ENCODE data around the gene ALG2. TPM values are rescaled to one million over a fixed set of nuclear protein-coding genes. Genes with fewer than 3 reads are reported as not detected.

Gene ALG2
- polyA plus RNA-seq, 1 of the 3 experiments (the other 2 are of a cell fraction), result 31.6 TPM

DNA sequence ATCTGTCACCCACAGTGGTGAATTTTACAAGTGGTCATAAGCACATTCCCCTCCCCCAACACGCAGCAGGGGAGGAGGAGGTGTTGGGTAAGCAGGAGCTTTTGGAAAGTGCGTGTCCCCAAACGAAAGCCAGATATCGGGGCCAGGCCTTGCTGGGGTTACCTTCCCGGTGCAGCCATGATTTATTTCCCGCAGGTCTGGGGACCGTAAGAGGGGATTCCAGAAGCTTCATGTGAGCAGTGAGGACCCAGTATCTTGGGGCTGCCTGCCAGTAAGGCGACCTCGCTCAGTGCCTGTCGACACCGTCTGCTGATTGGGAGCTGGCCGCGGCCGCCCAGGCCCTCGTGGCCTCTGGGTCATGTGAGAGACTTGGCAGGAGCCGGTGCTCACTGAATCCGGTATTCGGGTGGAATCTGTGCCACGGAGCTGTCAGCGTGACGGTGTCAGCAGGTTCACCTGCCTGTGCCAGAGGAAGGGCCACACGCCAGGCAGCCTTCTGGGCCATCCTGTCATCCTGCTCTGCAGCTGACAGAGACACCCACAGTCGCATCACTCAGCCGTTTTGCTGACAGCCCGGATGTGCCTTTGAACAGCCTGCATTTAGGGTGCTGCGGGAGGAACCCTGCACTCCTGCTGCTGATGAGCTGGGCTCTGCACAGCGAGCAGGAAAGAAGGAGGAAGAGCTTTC, 37.6 kb upstream of the ALG2 start:
- no peaks in the 10 kb centered on the region for H3K9me2 ChIP-seq
- no peaks in the 10 kb centered on the region for H3K36me3 ChIP-seq (replicated peaks in 1 of 2; ENCODE audit: control insufficient read depth in 1 of 2, insufficient read depth in 2 of 2, low read length in 1 of 2)
- no peaks in the 10 kb centered on the region for H3K79me2 ChIP-seq (ENCODE audit: insufficient read depth)
- H3K9me3 ChIP-seq, result no peaks in the 10 kb centered on the region
- WGBS (ENCODE audit: low lambda C conversion rate), result 87% methylated on average over 19 of the region's 27 CpGs
- H3K27me3 ChIP-seq (ENCODE audit: insufficient read depth), result no peaks in the 10 kb centered on the region
- ChIA-PET CTCF (interaction anchor here (0.8 to 2.4 kb wide), 4 partner anchors 28 to 411 kb away, joined by 3 to 14 read pairs (median 4); no protein-coding TSS in a partner anchor), POLR2A (no interaction called here)
- no peaks in the 10 kb centered on the region for H3F3A ChIP-seq (replicated peaks; ENCODE audit: insufficient read depth)
- H3K4me2 ChIP-seq, result no peak overlapping the region
- H3K4me1 ChIP-seq (ENCODE audit: control insufficient read depth in 1 of 2, insufficient read depth in 2 of 2, low read depth in 1 of 2, low read length in 1 of 2), result no peaks in the 10 kb centered on the region
- no peak overlapping the region for H3K4me3 ChIP-seq (ENCODE audit: low read depth in 2 of 2, low read length in 1 of 2)
- DNase-seq, result no peak
- no peak overlapping the region for H2AFZ ChIP-seq (ENCODE audit: low read depth)
- H3K9ac ChIP-seq, result no peak overlapping the region
- H3K27ac ChIP-seq (ENCODE audit: low read depth in 2 of 2, low read length in 1 of 2), result no peak overlapping the region
- no peaks in the 10 kb centered on the region for H4K20me1 ChIP-seq (ENCODE audit: insufficient read depth)
- TF ChIP-seq RFX5 (IDR thresholded peaks at IDR 0.05; ENCODE audit: low read length) (no peak), GATA2 (CRISPR knock-in tag; IDR thresholded peaks at IDR 0.05) (no peak)

DNA sequence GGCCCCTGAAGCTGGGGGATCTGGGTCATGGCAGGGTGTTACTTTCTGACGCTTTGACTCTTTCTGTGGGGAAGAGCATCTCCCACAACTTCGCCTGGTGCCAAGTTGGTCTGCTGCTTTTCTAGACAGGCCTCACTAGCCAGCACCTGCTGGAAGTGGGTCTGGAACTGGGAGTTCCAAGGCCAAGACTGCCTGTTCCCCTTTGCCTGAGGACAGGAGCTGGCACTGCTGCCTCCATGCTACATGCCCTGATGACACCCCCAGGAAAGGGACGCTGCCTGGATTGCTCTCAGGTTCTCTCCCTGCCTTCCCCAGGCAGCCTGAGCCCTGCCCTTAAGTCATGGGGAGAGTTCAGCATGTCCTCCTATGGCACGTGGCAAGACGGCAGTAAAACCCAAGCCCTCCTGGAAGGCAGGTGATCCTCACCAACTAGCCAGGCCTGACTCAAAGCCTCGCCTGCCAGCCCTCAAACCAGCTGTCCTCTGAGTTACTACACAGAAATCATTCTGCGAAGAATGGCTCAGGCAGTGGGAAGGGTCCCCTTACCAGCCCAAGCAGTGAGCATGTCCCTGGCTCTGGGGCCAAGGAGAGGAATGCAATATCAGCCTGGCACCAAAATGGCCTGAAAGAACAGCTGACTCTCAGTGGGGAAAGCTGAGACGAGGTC, 36.1 kb upstream of the ALG2 start:
- no peak overlapping the region for H3K4me3 ChIP-seq (ENCODE audit: low read depth in 2 of 2, low read length in 1 of 2)
- no peaks in the 10 kb centered on the region for H3K79me2 ChIP-seq (ENCODE audit: insufficient read depth)
- H3K4me2 ChIP-seq, result no peak overlapping the region
- no peak overlapping the region for H3K9ac ChIP-seq
- ChIA-PET POLR2A (no interaction called here), CTCF (interaction anchor here (1.4 to 1.8 kb wide), 2 partner anchors 8 to 410 kb away, joined by 3 to 6 read pairs; no protein-coding TSS in a partner anchor)
- H4K20me1 ChIP-seq (ENCODE audit: insufficient read depth), result no peaks in the 10 kb centered on the region
- H3K9me3 ChIP-seq, result no peaks in the 10 kb centered on the region
- 62% methylated on average over 6 of the region's 8 CpGs for WGBS (ENCODE audit: low lambda C conversion rate)
- no peaks in the 10 kb centered on the region for H3K9me2 ChIP-seq
- no peak overlapping the region for H2AFZ ChIP-seq (ENCODE audit: low read depth)
- DNase-seq, result no peak
- no peak overlapping the region for H3K27ac ChIP-seq (ENCODE audit: low read depth in 2 of 2, low read length in 1 of 2)
- no peaks in the 10 kb centered on the region for H3K4me1 ChIP-seq (ENCODE audit: control insufficient read depth in 1 of 2, insufficient read depth in 2 of 2, low read depth in 1 of 2, low read length in 1 of 2)
- no peaks in the 10 kb centered on the region for H3K36me3 ChIP-seq (replicated peaks in 1 of 2; ENCODE audit: control insufficient read depth in 1 of 2, insufficient read depth in 2 of 2, low read length in 1 of 2)
- no peaks in the 10 kb centered on the region for H3F3A ChIP-seq (replicated peaks; ENCODE audit: insufficient read depth)
- no peaks in the 10 kb centered on the region for H3K27me3 ChIP-seq (ENCODE audit: insufficient read depth)
- TF ChIP-seq FOXM1 (IDR thresholded peaks at IDR 0.05; ENCODE audit: low read depth) (no peak), MEF2A (IDR thresholded peaks at IDR 0.05; ENCODE audit: borderline replicate concordance, low read depth) (no peak), GATA2 (CRISPR knock-in tag; IDR thresholded peaks at IDR 0.05) (no peak), RFX5 (IDR thresholded peaks at IDR 0.05; ENCODE audit: low read length) (no peak), GABPA (IDR thresholded peaks at IDR 0.05; ENCODE audit: low read depth) (no peak), NRF1 (IDR thresholded peaks at IDR 0.05; ENCODE audit: low read depth, low read length) (no peak), FOXJ3 (CRISPR knock-in tag; IDR thresholded peaks at IDR 0.05) (no peak), CHD2 (IDR thresholded peaks at IDR 0.05; ENCODE audit: low read length, partially characterized antibody) (no peak), SMC3 (IDR thresholded peaks at IDR 0.05; ENCODE audit: low read depth, low read length) (no peak), FOSL2 (IDR thresholded peaks at IDR 0.05; ENCODE audit: borderline replicate concordance, low read depth) (no peak), RXRA (IDR thresholded peaks at IDR 0.05; ENCODE audit: borderline replicate concordance, low read depth) (no peak), TEAD4 (IDR thresholded peaks at IDR 0.05; ENCODE audit: borderline replicate concordance, insufficient read depth) (no peak)
- TF ChIP-seq, protein P1, sequence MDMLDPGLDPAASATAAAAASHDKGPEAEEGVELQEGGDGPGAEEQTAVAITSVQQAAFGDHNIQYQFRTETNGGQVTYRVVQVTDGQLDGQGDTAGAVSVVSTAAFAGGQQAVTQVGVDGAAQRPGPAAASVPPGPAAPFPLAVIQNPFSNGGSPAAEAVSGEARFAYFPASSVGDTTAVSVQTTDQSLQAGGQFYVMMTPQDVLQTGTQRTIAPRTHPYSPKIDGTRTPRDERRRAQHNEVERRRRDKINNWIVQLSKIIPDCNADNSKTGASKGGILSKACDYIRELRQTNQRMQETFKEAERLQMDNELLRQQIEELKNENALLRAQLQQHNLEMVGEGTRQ (IDR thresholded peaks at IDR 0.05; ENCODE audit: borderline replicate concordance, low read depth, low read length), result no peak
- TF ChIP-seq, protein P2, sequence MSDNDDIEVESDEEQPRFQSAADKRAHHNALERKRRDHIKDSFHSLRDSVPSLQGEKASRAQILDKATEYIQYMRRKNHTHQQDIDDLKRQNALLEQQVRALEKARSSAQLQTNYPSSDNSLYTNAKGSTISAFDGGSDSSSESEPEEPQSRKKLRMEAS (IDR thresholded peaks at IDR 0.05; ENCODE audit: low read depth), result no peak
- TF ChIP-seq, protein P3, sequence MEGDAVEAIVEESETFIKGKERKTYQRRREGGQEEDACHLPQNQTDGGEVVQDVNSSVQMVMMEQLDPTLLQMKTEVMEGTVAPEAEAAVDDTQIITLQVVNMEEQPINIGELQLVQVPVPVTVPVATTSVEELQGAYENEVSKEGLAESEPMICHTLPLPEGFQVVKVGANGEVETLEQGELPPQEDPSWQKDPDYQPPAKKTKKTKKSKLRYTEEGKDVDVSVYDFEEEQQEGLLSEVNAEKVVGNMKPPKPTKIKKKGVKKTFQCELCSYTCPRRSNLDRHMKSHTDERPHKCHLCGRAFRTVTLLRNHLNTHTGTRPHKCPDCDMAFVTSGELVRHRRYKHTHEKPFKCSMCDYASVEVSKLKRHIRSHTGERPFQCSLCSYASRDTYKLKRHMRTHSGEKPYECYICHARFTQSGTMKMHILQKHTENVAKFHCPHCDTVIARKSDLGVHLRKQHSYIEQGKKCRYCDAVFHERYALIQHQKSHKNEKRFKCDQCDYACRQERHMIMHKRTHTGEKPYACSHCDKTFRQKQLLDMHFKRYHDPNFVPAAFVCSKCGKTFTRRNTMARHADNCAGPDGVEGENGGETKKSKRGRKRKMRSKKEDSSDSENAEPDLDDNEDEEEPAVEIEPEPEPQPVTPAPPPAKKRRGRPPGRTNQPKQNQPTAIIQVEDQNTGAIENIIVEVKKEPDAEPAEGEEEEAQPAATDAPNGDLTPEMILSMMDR (IDR thresholded peaks at IDR 0.05), result no peak
- TF ChIP-seq, protein P4, sequence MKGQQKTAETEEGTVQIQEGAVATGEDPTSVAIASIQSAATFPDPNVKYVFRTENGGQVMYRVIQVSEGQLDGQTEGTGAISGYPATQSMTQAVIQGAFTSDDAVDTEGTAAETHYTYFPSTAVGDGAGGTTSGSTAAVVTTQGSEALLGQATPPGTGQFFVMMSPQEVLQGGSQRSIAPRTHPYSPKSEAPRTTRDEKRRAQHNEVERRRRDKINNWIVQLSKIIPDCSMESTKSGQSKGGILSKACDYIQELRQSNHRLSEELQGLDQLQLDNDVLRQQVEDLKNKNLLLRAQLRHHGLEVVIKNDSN (IDR thresholded peaks at IDR 0.05; ENCODE audit: borderline replicate concordance, low read depth), result no peak
- TF ChIP-seq, protein P5, sequence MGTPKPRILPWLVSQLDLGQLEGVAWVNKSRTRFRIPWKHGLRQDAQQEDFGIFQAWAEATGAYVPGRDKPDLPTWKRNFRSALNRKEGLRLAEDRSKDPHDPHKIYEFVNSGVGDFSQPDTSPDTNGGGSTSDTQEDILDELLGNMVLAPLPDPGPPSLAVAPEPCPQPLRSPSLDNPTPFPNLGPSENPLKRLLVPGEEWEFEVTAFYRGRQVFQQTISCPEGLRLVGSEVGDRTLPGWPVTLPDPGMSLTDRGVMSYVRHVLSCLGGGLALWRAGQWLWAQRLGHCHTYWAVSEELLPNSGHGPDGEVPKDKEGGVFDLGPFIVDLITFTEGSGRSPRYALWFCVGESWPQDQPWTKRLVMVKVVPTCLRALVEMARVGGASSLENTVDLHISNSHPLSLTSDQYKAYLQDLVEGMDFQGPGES (IDR thresholded peaks at IDR 0.05; ENCODE audit: low read depth, low read length), result no peak
